ENCODE data around the gene PSMD10.

Gene PSMD10

DNA sequence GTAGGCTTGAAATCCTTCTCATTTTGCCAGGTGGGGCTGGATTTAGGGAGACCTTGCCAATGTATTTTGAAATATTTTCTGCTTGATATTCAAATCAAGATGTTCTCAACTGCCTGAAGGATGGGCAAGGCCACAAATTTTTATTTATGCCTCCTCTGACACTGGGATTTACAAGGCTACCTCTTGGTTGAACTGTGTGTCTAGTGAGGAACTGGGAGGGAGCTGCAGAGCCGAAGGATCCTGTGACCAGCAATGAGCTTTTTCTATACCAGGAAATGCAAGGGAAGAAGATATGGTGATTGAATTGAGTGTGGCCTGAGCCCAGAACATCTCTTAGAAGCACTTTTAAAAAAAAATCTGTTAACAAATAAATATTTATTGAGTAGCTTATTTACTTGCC, 31.5 kb downstream of the PSMD10 start:
- no peak for DNase-seq (ENCODE audit: low read depth)

DNA sequence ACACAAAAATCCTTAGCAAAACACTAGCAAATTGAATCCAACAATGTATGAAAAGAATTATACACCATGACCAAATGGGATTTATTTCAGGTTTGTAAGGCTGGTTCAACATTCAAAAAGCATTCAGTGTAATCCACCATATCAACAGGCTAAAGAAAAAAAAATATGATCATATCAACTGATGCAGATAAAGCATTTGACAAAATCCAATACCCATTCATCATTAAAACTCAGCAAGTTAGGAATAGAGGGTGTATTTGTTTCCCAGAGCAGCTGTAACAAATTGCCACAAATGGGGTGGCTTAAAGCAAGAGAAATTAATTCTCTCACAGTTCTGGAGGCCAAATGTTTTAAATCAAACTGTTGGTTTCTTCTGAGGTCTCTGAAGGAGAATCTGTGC, 35.8 kb downstream of the PSMD10 start:
- TF ChIP-seq, protein P1, sequence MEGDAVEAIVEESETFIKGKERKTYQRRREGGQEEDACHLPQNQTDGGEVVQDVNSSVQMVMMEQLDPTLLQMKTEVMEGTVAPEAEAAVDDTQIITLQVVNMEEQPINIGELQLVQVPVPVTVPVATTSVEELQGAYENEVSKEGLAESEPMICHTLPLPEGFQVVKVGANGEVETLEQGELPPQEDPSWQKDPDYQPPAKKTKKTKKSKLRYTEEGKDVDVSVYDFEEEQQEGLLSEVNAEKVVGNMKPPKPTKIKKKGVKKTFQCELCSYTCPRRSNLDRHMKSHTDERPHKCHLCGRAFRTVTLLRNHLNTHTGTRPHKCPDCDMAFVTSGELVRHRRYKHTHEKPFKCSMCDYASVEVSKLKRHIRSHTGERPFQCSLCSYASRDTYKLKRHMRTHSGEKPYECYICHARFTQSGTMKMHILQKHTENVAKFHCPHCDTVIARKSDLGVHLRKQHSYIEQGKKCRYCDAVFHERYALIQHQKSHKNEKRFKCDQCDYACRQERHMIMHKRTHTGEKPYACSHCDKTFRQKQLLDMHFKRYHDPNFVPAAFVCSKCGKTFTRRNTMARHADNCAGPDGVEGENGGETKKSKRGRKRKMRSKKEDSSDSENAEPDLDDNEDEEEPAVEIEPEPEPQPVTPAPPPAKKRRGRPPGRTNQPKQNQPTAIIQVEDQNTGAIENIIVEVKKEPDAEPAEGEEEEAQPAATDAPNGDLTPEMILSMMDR (conservative IDR thresholded peaks at IDR 0.05; ENCODE audit: low read depth, low read length): no peak
- no peak for DNase-seq (ENCODE audit: low read depth)
- no peak overlapping the region for H3K4me3 ChIP-seq (ENCODE audit: low read depth, low read length)

More for the DNA sequence above, 31.5 kb downstream of the PSMD10 start:
- TF ChIP-seq, protein P1 (conservative IDR thresholded peaks at IDR 0.05; ENCODE audit: low read depth, low read length): no peak
- H3K4me3 ChIP-seq (ENCODE audit: low read depth, low read length): no peak overlapping the region

DNA sequence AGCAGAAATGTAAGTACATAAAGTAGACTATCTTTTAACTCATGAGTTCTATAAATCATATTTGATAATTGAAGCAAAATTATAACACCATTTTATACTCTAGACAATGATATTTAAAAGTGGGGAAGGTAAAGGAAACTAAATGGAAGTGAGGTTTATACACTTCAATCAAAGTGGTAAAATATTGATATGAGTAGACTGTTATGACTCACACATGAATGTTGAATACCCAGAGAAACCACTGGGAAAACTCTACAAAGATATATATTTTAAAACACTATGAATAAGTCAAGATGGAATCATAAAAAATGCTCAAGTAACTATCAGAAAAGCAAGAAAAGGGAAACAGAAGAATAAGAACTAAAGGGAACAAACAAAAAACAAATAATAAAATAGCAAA, 38.1 kb downstream of the PSMD10 start:
- TF ChIP-seq, protein P1 (conservative IDR thresholded peaks at IDR 0.05; ENCODE audit: low read depth, low read length): no peak
- no peak for DNase-seq (ENCODE audit: low read depth)
- no peak overlapping the region for H3K4me3 ChIP-seq (ENCODE audit: low read depth, low read length)

DNA sequence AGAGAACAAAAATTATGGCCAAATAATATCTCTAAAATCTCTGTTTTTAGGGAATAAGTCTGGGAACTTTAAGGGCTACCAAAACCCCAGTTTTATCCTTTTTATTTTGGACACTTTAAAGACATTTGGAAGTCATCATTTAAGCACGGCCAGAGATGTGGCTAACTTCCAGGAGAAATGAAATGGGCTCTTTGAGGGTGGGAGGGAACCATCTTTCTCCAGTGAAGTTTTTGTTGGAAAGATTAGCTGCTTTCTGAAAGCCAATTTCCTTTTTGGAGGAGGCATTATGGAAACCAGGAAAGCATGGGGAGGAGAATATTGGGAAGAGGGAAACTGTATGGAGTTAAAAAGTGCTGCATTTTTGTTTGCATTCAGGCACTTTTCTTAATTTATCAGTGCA, 41.7 kb downstream of the PSMD10 start:
- TF ChIP-seq, protein P1 (conservative IDR thresholded peaks at IDR 0.05; ENCODE audit: low read depth, low read length): no peak
- H3K4me3 ChIP-seq (ENCODE audit: low read depth, low read length): no peak overlapping the region
- no peak for DNase-seq (ENCODE audit: low read depth)

DNA sequence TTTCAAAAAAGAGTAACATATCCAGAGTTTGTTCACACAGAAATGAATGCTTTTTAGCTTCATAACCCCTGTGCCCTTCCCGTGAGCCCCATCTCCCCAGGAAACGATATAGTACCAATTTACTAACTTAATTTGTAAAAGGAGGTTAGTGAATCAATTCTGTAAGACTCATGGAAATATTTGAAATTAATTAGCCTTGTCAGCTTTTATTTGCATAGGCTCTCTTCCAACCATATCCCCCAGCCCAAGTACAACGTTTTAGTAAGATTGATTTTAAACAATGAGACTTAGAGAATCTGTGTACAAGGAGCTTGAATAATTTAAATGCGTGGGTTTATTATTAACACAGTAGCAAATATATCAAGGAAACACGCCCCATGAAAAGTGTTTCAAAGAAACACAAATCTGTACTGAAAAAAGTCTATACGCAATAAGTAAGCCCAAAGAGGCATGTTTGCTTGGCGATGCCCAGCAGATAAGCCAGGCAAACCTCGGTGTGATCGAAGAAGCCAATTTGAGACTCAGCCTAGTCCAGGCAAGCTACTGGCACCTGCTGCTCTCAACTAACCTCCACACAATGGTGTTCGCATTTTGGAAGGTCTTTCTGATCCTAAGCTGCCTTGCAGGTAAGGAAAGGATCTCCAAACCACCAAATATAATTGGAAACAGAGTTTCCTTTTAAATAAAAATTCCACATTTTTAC, 46.6 kb downstream of the PSMD10 start, which contains the start of gene VSIG1:
TSS of gene VSIG1 (plus strand) at position 512 of the 703 bp plus-strand sequence. CDS start at position 578, 66 bp downstream.
- DNase-seq (ENCODE audit: low read depth): no peak
- TF ChIP-seq, protein P1 (conservative IDR thresholded peaks at IDR 0.05; ENCODE audit: low read depth, low read length): no peak
- H3K4me3 ChIP-seq (ENCODE audit: low read depth, low read length): no peak within 1 kb of the TSS

DNA sequence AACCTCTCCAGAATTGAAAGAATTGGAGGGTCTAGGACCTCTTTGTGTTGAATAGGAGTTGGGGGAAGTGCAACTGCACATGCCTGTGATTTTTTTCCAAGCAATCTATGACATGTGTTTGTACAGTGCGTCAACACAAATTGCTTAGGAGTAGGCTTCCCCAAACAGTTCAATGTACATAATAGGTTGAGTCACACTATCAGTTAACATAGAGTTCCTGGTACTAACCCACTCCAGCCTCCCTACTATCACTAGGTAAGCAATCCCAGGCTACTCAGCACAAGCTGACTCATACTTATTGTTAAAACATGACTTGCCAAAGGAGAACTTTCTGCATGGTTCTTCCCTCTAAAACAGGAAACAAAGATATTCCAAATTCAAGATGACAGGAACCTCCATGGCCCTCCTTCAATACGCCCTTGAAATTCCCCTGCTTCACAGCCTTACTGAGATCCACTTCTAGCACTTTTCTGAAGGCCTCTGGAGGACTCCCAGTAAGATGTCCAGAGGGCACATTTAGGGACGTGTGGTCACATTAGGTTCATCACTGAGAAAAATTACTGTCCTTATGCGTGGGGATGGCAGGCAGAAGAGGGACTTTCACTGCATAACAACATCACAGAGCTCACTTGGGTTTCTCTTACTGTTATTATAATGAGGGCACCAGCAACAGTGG, 54.9 kb downstream of the PSMD10 start:
- H3K4me3 ChIP-seq (ENCODE audit: low read depth, low read length): no peak overlapping the region
- TF ChIP-seq, protein P1 (conservative IDR thresholded peaks at IDR 0.05; ENCODE audit: low read depth, low read length): no peak
- peak; percentile 83 for DNase-seq (ENCODE audit: low read depth)

Data from choroid plexus epithelial cell (primary cell).